Colonic mucosa (tissue), 4 donors: Measurements from ENCODE around the gene GARIN6. TPM values are rescaled to one million over a fixed set of nuclear protein-coding genes. Genes with fewer than 3 reads are reported as not detected.

Experiments used
- DNase-seq: peaks from one replicate; pipeline ENCODE4 v3.0.0-alpha.2; 2020
- H3K27ac ChIP-seq: fragments of 200-600 bp; one replicate; pipeline ENCODE4 v1.8.0; 2021
- H3K27me3 ChIP-seq: fragments of 200-600 bp; one replicate; pipeline ENCODE4 v1.8.0; 2021
- H3K36me3 ChIP-seq: fragments of 200-600 bp; one replicate; pipeline ENCODE4 v1.8.0; 2021
- H3K4me1 ChIP-seq: fragments of 200-600 bp; one replicate; pipeline ENCODE4 v1.8.0; 2021; ENCODE audit warnings: mild to moderate bottlenecking
- H3K4me3 ChIP-seq: fragments of 200-600 bp; one replicate; pipeline ENCODE4 v1.8.0; 2021
- H3K9ac ChIP-seq, 2 donors: one replicate each; pipeline ENCODE4 v1.7.0; 2013; ENCODE audit warnings: control low read depth in 2 of 2, low read depth in 2 of 2, low read length in 2 of 2
- H3K9me3 ChIP-seq: fragments of 200-600 bp; one replicate; pipeline ENCODE4 v1.8.0; 2021
- intact Hi-C: fragments of 100-400 bp; cut with DNase I; formaldehyde crosslinking; loops from one replicate; pipeline ENCODE4 v1.14.1; 2022
- total RNA-seq, 2 donors: library from RNA; stranded (reverse); fragmentation: NEBNext Ultra II Directional in 1 of 2; extraction: Animal tissue kit (Norgen Biotek cat#: 25700) in 1 of 2; gene quantifications; one replicate each; pipeline ENCODE4 v1.2.1, GENCODE V29; 2021
- TF ChIP-seq, protein P1 (sequence below): fragments of 200-600 bp; IDR thresholded peaks from one replicate; pipeline ENCODE4 v1.8.0; 2022; ENCODE audit warnings: antibody characterized with exemption, mild to moderate bottlenecking
- donor health status: healthy.
- donor health status: DM: no; HTN: no; CAD: no.
- donor health status: DM: no; HTN: no; CAD: no.

The GARIN6 gene
- total RNA-seq, 2 donors from 2014 or later = not detected

DNA sequence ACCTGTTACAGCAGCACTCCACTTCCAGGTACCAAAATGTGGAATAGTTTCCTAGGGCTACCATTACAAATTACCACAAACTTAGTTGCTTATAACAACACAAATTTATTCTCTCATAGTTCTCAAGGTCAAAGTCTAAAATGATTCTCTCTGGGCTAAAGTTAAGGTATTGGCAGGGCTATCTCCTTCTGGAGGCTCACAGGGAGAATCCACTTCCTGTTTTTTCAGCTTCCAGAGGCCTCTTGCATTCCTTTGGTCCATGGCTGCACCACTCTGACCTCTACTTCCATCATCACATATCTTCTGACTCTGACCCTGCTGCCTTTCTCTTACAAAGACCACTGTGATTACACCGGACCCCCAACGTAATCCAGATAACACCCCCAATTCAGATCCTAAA is 2.9 kb upstream of the GARIN6 start:
- TF ChIP-seq, protein P1, sequence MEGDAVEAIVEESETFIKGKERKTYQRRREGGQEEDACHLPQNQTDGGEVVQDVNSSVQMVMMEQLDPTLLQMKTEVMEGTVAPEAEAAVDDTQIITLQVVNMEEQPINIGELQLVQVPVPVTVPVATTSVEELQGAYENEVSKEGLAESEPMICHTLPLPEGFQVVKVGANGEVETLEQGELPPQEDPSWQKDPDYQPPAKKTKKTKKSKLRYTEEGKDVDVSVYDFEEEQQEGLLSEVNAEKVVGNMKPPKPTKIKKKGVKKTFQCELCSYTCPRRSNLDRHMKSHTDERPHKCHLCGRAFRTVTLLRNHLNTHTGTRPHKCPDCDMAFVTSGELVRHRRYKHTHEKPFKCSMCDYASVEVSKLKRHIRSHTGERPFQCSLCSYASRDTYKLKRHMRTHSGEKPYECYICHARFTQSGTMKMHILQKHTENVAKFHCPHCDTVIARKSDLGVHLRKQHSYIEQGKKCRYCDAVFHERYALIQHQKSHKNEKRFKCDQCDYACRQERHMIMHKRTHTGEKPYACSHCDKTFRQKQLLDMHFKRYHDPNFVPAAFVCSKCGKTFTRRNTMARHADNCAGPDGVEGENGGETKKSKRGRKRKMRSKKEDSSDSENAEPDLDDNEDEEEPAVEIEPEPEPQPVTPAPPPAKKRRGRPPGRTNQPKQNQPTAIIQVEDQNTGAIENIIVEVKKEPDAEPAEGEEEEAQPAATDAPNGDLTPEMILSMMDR = no peak
- no peak for DNase-seq
- no peaks in the 10 kb centered on the region for H3K4me1 ChIP-seq
- no peaks in the 10 kb centered on the region for H3K27me3 ChIP-seq
- no peak overlapping the region for H3K4me3 ChIP-seq
- H3K9me3 ChIP-seq = no peaks in the 10 kb centered on the region
- intact Hi-C loops = no loop called here
- H3K27ac ChIP-seq = no peak overlapping the region
- no peak overlapping the region for H3K9ac ChIP-seq
- H3K36me3 ChIP-seq = no peaks in the 10 kb centered on the region

DNA sequence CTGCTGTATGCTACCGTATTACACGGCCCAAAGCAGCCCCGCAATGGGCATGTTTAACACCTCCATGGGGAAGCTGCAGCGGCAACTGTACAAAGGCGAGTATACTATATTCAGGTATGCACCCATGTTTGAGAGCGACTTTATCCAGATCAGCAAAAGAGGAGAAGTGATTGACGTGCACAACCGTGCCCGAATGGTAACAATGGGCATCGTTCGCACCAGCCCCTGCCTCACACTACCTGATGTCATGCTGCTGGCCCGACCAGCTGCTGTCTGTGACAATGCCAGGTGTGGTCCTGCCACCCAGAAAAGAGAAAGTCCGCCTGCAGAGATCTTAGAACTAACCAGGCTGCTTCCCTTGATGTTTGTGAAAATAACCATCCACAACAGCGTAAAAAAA is 630 bp downstream of the GARIN6 start:
- no peak for DNase-seq
- intact Hi-C loops = no loop called here
- Histone ChIP-seq H3K4me1 (no peaks in the 10 kb centered on the region), H3K27me3 (no peaks in the 10 kb centered on the region), H3K27ac (no peak overlapping the region), H3K9ac (no peak overlapping the region), H3K4me3 (no peak overlapping the region), H3K36me3 (no peaks in the 10 kb centered on the region), H3K9me3 (no peaks in the 10 kb centered on the region)
- TF ChIP-seq, protein P1 = no peak

DNA sequence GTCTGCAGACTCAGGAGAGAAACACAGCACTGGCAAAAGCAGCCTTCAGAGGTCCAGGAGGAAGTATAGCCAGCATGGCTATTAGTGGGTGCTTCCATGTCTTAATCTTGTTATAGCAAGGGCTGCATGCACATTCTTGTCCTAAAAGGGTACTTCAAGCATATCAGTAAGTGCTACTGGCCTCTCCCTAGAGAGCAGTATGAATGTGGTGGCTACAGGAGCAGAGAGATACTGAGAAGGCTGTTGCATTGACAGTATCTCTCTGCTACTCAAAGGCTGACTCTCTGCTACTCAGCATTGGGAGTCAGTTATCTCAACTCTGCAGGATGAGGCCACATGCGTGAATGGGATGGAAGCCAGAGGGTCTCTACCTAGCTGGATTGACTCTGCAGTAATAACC is 2.0 kb downstream of the GARIN6 start:
- intact Hi-C loops = no loop called here
- DNase-seq = no peak
- H3K27me3 ChIP-seq = no peaks in the 10 kb centered on the region
- no peaks in the 10 kb centered on the region for H3K36me3 ChIP-seq
- H3K9ac ChIP-seq = no peak overlapping the region
- no peaks in the 10 kb centered on the region for H3K4me1 ChIP-seq
- H3K27ac ChIP-seq = no peak overlapping the region
- TF ChIP-seq, protein P1 = no peak
- no peak overlapping the region for H3K4me3 ChIP-seq
- no peaks in the 10 kb centered on the region for H3K9me3 ChIP-seq

DNA sequence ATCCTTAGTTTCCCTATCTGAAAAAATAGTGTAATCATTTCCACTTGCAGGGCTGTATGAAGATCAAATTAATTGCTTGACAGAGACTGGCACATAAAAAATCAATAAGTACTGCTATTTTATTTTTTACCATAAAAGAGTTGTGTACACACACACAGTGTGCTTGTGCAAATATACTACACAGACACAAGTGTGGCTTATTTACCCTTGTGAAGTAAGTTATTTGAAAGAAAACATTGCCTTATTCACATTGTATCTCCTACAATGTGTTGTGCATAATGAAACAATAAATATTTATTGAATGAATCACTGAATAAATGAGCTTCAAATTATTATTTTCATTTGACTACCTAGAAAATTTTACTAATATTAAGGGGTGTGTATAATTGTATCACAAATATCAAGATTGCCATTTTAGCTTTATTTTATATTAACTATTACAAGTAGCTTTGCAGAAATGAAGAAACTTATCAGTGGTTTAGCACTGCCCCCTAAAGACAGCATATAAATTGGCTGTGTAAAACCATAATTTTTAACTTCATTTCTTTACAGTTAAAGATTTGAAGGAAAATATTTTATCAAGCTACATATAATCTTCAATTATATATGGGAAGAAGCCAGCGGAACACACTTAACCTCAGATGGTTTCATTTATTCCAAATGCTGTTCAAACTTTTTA is 11.3 kb downstream of the GARIN6 start:
- TF ChIP-seq, protein P1 = no peak
- DNase-seq = no peak
- no peaks in the 10 kb centered on the region for H3K4me1 ChIP-seq

DNA sequence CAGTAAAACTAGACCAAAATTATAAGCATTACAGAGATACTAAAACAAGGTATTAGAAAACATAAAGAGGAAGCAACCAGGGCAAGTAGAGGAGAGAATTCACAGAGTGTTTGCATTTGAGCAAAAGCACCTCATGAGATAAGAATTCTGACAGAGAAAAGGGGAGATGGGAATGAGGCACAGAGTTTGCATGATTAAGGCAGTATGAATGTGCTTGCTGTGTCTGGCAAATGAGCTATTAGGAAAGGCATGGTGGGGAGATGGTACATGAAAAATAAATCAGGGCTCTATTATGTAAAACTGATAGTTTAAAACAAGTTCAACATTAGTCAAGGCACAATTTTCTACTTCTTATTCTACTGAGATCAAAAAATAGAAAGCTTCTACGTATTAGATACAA is 23.1 kb downstream of the GARIN6 start:
- H3K9ac ChIP-seq = no peak overlapping the region
- intact Hi-C loops = no loop called here

More for the DNA sequence above, 11.3 kb downstream of the GARIN6 start:
- H3K36me3 ChIP-seq = no peaks in the 10 kb centered on the region
- H3K27me3 ChIP-seq = no peaks in the 10 kb centered on the region
- no peak overlapping the region for H3K9ac ChIP-seq
- no peak overlapping the region for H3K27ac ChIP-seq
- no peak overlapping the region for H3K4me3 ChIP-seq
- intact Hi-C loops = no loop called here
- no peaks in the 10 kb centered on the region for H3K9me3 ChIP-seq

More for the DNA sequence above, 23.1 kb downstream of the GARIN6 start:
- Histone ChIP-seq H3K27ac (no peak overlapping the region), H3K27me3 (no peaks in the 10 kb centered on the region), H3K9me3 (no peaks in the 10 kb centered on the region), H3K4me3 (no peak overlapping the region), H3K4me1 (no peaks in the 10 kb centered on the region), H3K36me3 (no peaks in the 10 kb centered on the region)
- TF ChIP-seq, protein P1 = no peak
- DNase-seq = no peak
